ENCODE data around the gene SPATA22. TPM values are rescaled to one million over a fixed set of nuclear protein-coding genes. Genes with fewer than 3 reads are reported as not detected.

Gene SPATA22
- total and polyA plus RNA-seq, 9 of the 15 experiments (the other 6 are each of a cell fraction or from before 2014, with no cell fraction given) = 0.17 to 0.77 (median 0.44) TPM

DNA sequence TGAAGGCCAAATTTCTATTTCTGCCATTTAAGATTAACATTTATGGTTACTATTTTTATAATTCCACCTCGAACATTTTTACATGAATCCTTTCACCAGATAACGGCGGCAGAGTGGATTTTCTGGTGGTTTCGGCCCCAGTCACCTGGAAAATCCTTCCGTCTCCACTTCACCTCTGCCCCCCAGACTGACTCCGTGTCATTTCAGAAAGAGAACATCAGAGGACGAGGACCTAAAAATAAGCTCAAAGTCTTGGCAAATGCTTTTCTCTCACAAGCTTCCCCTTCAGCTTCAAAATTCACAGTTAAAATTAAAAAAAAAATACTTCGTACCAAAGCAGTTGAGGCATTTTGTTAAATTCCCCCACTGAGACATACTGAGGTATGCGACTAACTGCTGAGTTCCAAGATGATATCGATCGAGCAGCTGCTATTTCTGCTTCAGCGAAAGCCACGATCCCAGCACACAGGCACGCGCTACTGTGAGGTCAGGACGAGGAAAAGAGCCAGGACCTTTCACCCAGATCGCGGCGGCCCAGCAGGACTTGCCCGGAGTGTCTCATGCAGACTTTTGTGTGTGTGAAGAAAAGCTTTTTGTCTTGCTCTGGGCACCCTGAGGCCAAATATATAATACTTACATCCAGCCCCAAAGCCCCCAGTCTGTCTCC is 41.0 kb upstream of the SPATA22 start (continued):
- TF ChIP-seq, protein P1, sequence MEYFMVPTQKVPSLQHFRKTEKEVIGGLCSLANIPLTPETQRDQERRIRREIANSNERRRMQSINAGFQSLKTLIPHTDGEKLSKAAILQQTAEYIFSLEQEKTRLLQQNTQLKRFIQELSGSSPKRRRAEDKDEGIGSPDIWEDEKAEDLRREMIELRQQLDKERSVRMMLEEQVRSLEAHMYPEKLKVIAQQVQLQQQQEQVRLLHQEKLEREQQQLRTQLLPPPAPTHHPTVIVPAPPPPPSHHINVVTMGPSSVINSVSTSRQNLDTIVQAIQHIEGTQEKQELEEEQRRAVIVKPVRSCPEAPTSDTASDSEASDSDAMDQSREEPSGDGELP (CRISPR knock-in tag; IDR thresholded peaks at IDR 0.05; ENCODE audit: borderline replicate concordance) = no peak
- TF ChIP-seq HDAC2 (IDR thresholded peaks at IDR 0.05) = no peak
- TF ChIP-seq, protein P2, sequence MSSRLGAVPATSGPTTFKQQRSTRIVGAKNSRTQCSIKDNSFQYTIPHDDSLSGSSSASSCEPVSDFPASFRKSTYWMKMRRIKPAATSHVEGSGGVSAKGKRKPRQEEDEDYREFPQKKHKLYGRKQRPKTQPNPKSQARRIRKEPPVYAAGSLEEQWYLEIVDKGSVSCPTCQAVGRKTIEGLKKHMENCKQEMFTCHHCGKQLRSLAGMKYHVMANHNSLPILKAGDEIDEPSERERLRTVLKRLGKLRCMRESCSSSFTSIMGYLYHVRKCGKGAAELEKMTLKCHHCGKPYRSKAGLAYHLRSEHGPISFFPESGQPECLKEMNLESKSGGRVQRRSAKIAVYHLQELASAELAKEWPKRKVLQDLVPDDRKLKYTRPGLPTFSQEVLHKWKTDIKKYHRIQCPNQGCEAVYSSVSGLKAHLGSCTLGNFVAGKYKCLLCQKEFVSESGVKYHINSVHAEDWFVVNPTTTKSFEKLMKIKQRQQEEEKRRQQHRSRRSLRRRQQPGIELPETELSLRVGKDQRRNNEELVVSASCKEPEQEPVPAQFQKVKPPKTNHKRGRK (tag; IDR thresholded peaks at IDR 0.05) = no peak
- TF ChIP-seq, protein P3, sequence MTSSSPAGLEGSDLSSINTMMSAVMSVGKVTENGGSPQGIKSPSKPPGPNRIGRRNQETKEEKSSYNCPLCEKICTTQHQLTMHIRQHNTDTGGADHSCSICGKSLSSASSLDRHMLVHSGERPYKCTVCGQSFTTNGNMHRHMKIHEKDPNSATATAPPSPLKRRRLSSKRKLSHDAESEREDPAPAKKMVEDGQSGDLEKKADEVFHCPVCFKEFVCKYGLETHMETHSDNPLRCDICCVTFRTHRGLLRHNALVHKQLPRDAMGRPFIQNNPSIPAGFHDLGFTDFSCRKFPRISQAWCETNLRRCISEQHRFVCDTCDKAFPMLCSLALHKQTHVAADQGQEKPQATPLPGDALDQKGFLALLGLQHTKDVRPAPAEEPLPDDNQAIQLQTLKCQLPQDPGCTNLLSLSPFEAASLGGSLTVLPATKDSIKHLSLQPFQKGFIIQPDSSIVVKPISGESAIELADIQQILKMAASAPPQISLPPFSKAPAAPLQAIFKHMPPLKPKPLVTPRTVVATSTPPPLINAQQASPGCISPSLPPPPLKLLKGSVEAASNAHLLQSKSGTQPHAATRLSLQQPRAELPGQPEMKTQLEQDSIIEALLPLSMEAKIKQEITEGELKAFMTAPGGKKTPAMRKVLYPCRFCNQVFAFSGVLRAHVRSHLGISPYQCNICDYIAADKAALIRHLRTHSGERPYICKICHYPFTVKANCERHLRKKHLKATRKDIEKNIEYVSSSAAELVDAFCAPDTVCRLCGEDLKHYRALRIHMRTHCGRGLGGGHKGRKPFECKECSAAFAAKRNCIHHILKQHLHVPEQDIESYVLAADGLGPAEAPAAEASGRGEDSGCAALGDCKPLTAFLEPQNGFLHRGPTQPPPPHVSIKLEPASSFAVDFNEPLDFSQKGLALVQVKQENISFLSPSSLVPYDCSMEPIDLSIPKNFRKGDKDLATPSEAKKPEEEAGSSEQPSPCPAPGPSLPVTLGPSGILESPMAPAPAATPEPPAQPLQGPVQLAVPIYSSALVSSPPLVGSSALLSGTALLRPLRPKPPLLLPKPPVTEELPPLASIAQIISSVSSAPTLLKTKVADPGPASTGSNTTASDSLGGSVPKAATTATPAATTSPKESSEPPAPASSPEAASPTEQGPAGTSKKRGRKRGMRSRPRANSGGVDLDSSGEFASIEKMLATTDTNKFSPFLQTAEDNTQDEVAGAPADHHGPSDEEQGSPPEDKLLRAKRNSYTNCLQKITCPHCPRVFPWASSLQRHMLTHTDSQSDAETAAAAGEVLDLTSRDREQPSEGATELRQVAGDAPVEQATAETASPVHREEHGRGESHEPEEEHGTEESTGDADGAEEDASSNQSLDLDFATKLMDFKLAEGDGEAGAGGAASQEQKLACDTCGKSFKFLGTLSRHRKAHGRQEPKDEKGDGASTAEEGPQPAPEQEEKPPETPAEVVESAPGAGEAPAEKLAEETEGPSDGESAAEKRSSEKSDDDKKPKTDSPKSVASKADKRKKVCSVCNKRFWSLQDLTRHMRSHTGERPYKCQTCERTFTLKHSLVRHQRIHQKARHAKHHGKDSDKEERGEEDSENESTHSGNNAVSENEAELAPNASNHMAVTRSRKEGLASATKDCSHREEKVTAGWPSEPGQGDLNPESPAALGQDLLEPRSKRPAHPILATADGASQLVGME (CRISPR knock-in tag; IDR thresholded peaks at IDR 0.05) = no peak
- TF ChIP-seq, protein P4, sequence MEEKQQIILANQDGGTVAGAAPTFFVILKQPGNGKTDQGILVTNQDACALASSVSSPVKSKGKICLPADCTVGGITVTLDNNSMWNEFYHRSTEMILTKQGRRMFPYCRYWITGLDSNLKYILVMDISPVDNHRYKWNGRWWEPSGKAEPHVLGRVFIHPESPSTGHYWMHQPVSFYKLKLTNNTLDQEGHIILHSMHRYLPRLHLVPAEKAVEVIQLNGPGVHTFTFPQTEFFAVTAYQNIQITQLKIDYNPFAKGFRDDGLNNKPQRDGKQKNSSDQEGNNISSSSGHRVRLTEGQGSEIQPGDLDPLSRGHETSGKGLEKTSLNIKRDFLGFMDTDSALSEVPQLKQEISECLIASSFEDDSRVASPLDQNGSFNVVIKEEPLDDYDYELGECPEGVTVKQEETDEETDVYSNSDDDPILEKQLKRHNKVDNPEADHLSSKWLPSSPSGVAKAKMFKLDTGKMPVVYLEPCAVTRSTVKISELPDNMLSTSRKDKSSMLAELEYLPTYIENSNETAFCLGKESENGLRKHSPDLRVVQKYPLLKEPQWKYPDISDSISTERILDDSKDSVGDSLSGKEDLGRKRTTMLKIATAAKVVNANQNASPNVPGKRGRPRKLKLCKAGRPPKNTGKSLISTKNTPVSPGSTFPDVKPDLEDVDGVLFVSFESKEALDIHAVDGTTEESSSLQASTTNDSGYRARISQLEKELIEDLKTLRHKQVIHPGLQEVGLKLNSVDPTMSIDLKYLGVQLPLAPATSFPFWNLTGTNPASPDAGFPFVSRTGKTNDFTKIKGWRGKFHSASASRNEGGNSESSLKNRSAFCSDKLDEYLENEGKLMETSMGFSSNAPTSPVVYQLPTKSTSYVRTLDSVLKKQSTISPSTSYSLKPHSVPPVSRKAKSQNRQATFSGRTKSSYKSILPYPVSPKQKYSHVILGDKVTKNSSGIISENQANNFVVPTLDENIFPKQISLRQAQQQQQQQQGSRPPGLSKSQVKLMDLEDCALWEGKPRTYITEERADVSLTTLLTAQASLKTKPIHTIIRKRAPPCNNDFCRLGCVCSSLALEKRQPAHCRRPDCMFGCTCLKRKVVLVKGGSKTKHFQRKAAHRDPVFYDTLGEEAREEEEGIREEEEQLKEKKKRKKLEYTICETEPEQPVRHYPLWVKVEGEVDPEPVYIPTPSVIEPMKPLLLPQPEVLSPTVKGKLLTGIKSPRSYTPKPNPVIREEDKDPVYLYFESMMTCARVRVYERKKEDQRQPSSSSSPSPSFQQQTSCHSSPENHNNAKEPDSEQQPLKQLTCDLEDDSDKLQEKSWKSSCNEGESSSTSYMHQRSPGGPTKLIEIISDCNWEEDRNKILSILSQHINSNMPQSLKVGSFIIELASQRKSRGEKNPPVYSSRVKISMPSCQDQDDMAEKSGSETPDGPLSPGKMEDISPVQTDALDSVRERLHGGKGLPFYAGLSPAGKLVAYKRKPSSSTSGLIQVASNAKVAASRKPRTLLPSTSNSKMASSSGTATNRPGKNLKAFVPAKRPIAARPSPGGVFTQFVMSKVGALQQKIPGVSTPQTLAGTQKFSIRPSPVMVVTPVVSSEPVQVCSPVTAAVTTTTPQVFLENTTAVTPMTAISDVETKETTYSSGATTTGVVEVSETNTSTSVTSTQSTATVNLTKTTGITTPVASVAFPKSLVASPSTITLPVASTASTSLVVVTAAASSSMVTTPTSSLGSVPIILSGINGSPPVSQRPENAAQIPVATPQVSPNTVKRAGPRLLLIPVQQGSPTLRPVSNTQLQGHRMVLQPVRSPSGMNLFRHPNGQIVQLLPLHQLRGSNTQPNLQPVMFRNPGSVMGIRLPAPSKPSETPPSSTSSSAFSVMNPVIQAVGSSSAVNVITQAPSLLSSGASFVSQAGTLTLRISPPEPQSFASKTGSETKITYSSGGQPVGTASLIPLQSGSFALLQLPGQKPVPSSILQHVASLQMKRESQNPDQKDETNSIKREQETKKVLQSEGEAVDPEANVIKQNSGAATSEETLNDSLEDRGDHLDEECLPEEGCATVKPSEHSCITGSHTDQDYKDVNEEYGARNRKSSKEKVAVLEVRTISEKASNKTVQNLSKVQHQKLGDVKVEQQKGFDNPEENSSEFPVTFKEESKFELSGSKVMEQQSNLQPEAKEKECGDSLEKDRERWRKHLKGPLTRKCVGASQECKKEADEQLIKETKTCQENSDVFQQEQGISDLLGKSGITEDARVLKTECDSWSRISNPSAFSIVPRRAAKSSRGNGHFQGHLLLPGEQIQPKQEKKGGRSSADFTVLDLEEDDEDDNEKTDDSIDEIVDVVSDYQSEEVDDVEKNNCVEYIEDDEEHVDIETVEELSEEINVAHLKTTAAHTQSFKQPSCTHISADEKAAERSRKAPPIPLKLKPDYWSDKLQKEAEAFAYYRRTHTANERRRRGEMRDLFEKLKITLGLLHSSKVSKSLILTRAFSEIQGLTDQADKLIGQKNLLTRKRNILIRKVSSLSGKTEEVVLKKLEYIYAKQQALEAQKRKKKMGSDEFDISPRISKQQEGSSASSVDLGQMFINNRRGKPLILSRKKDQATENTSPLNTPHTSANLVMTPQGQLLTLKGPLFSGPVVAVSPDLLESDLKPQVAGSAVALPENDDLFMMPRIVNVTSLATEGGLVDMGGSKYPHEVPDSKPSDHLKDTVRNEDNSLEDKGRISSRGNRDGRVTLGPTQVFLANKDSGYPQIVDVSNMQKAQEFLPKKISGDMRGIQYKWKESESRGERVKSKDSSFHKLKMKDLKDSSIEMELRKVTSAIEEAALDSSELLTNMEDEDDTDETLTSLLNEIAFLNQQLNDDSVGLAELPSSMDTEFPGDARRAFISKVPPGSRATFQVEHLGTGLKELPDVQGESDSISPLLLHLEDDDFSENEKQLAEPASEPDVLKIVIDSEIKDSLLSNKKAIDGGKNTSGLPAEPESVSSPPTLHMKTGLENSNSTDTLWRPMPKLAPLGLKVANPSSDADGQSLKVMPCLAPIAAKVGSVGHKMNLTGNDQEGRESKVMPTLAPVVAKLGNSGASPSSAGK (IDR thresholded peaks at IDR 0.05) = peak; percentile 27; the same call in 1 of the 2 replicates
- TF ChIP-seq HIVEP1 (CRISPR knock-in tag; IDR thresholded peaks at IDR 0.05) = no peak
